Stomach smooth muscle (tissue), 2 donors: Measurements from ENCODE around the gene VRK1.
"Not testable (repeated sequence)": the region's sequence is repeated elsewhere in the genome, so short reads cannot be mapped to it uniquely, and the experiment has no call there.

ENCODE experiments used
- H3K27ac ChIP-seq: one replicate; pipeline ENCODE4 v1.7.0; 2013; ENCODE audit warnings: mild to moderate bottlenecking, low read length, inconsistent platforms
- H3K27me3 ChIP-seq, 2 donors: one replicate each; pipeline ENCODE4 v1.7.0; 2013; ENCODE audit warnings: low read length in 2 of 2; ENCODE audit not compliant: insufficient read depth in 2 of 2, control insufficient read depth in 1 of 2
- H3K36me3 ChIP-seq, 2 donors: one replicate each; pipeline ENCODE4 v1.7.0; 2013; ENCODE audit warnings: low read length in 2 of 2; ENCODE audit not compliant: control insufficient read depth in 2 of 2, insufficient read depth in 2 of 2
- H3K4me1 ChIP-seq: one replicate; pipeline ENCODE4 v1.7.0; 2013; ENCODE audit warnings: low read length; ENCODE audit not compliant: control insufficient read depth, insufficient read depth
- H3K4me3 ChIP-seq, 2 donors: one replicate each; pipeline ENCODE4 v1.7.0; 2013; ENCODE audit warnings: low read length in 2 of 2
- H3K9ac ChIP-seq, 2 donors: one replicate each; pipeline ENCODE4 v1.7.0; 2013; ENCODE audit warnings: low read length in 2 of 2, mild to moderate bottlenecking in 1 of 2
- H3K9me3 ChIP-seq, 2 donors: one replicate each; pipeline ENCODE4 v1.7.0; 2013; ENCODE audit warnings: low read length in 2 of 2; ENCODE audit not compliant: control insufficient read depth in 2 of 2
- donor health status: healthy.
- donor health status: Pancreatic carcinoma.

The VRK1 gene

GRCh38 chr14:96876747-96877146, 79.6 kb downstream of the VRK1 start:
- no peak overlapping the region for H3K9ac ChIP-seq
- H3K4me3 ChIP-seq, result no peak overlapping the region
- H3K27me3 ChIP-seq, result no peaks in the 10 kb centered on the region
- H3K27ac ChIP-seq, result no peak overlapping the region
- H3K36me3 ChIP-seq, result peaks cover 1 to 2% of the 10 kb centered on the region in 2 donors
- H3K9me3 ChIP-seq, result no peaks in the 10 kb centered on the region
- no peaks in the 10 kb centered on the region for H3K4me1 ChIP-seq

DNA sequence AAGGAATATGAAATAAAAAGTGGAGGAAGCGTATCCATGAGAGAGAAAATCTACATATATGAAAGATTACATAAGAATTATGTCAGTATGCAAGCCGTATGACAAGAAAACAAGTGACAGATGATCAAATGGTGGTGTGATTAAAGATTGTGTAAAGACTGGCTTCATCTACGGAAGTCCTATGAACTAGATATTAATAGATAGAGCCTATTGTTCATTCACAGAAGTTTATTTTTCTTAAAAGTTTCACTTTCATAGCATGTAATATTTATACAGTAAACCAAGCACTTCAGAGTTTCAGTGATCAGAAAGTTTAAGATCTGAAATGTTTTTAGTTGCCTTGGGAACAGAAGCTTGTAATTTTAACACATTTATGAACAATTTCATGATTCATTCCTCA, 84.5 kb downstream of the VRK1 start:
- Histone ChIP-seq H3K27ac (no peak overlapping the region), H3K27me3 (no peaks in the 10 kb centered on the region), H3K4me1 (no peaks in the 10 kb centered on the region), H3K9ac (no peak overlapping the region), H3K36me3 (peaks cover 2 to 3% of the 10 kb centered on the region in 2 donors), H3K9me3 (no peaks in the 10 kb centered on the region), H3K4me3 (no peak overlapping the region)

DNA sequence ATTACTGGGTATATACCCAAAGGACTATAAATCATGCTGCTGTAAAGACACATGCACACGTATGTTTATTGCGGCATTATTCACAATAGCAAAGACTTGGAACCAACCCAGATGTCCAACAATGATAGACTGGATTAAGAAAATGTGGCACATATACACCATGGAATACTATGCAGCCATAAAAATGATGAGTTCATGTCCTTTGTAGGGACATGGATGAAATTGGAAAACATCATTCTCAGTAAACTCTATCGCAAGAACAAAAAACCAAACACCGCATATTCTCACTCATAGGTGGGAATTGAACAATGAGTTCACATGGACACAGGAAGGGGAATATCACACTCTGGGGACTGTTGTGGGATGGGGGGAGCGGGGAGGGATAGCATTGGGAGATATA, 86.8 kb downstream of the VRK1 start:
- not testable (repeated sequence) for H3K9me3 ChIP-seq, H3K9ac ChIP-seq, H3K4me3 ChIP-seq, H3K36me3 ChIP-seq, H3K27ac ChIP-seq, H3K27me3 ChIP-seq, H3K4me1 ChIP-seq

DNA sequence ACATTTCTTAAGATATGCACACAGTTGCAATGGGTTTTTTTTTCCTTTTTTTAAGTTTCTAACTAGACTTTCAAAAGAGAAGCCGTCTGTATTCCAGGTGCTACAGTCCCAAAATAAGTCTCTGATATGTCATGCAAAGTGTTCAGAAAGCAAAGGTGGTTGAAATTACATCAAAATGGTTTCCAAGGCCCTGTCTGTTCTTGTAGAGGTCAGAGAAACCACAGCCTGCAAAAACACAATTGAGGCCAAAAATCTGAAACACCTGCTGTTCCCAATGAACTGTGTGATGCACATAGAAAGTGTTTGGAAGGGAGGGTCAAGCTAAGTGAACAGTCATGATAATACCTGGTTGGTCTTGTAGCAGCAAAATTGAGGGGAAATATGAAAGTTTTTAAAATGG, 91.0 kb downstream of the VRK1 start:
- no peaks in the 10 kb centered on the region for H3K4me1 ChIP-seq
- no peaks in the 10 kb centered on the region for H3K27me3 ChIP-seq
- H3K36me3 ChIP-seq, result no peaks in the 10 kb centered on the region
- H3K27ac ChIP-seq, result no peak overlapping the region
- H3K4me3 ChIP-seq, result no peak overlapping the region
- H3K9me3 ChIP-seq, result no peaks in the 10 kb centered on the region
- no peak overlapping the region for H3K9ac ChIP-seq

- Histone ChIP-seq H3K9me3 (no peaks in the 10 kb centered on the region), H3K4me3 (no peak overlapping the region), H3K27me3 (no peaks in the 10 kb centered on the region), H3K36me3 (no peaks in the 10 kb centered on the region), H3K4me1 (no peaks in the 10 kb centered on the region), H3K9ac (no peak overlapping the region), H3K27ac (no peak overlapping the region)
These were observed 91.4 kb downstream of the VRK1 start for GRCh38 chr14:96888593-96888992.

DNA sequence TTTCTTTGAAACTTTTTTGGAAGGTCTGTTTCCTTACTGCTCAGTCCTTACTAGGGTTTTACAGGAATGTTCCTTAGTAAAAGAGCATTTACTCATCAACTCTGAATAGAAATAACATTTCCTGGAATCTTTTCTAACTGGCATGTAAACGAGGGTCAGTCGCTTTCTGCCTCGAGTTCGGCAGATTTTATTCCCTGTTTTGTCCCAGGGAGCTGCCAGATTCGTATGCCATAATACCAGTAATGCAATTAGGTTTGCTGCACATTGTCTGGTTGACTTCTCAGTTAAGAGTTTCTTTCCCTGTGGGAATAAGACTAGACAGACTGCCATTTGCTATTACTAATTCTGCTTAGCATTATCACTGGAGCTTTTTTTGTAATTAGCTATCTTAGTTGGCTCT, 91.9 kb downstream of the VRK1 start:
- no peaks in the 10 kb centered on the region for H3K27me3 ChIP-seq
- no peaks in the 10 kb centered on the region for H3K4me1 ChIP-seq
- no peaks in the 10 kb centered on the region for H3K9me3 ChIP-seq
- no peak overlapping the region for H3K9ac ChIP-seq
- H3K4me3 ChIP-seq, result no peak overlapping the region
- H3K36me3 ChIP-seq, result no peaks in the 10 kb centered on the region
- H3K27ac ChIP-seq, result no peak overlapping the region

DNA sequence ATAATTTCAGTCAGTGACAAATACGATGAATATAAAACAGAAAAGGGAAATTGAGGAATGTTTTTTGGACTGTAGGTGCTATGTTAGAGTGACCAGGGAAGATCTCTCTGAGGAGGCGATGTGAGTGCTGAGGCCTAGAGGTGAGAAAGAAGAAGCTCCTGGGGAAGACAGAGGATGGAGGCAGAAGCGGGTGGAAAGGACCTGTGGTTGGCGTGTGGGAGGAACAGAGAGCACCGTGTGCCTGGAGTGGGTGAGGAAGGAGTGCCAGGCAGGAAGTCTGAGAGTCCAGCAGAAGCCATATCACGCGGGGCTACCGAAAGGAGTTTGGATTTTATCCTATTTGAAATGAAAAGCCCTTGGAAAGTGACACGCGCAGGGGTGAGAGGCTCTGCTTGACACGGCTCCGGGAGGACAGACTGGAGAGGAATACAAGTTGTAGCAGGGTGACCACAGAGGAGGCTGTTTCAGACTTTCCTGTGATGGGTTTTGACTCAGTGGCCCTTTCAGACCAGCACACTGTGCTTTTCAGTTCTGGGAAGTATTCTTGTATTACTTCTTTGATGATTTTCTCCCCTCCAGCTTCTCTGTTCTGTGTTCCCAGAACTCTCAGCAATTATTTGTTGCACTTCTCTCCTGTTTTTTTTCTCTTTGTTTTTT, 96.9 kb downstream of the VRK1 start:
- Histone ChIP-seq H3K27me3 (no peaks in the 10 kb centered on the region), H3K27ac (no peak overlapping the region), H3K4me1 (no peaks in the 10 kb centered on the region), H3K4me3 (no peak overlapping the region), H3K9ac (no peak overlapping the region), H3K36me3 (no peaks in the 10 kb centered on the region), H3K9me3 (no peaks in the 10 kb centered on the region)

DNA sequence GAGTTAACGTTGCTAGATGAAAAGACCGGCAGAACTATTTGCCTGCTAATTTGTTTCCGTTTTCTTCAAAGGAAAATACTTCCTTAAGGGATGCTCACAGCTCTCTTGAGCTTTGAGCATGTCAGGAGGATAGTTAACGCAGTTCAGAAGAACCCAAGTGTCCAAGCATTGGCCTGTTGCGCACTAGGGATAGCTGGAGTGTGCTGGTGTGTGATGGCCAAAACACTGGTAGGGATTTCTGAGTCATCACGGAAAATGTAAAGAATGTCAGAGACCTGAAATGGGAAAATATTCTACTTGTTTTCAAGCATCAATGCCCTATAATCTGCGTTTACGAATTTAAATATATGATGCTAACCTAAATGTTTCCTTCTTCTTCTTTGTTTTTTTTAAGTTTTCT, 97.8 kb downstream of the VRK1 start:
- Histone ChIP-seq H3K36me3 (no peaks in the 10 kb centered on the region), H3K9ac (no peak overlapping the region), H3K4me1 (no peaks in the 10 kb centered on the region), H3K27me3 (no peaks in the 10 kb centered on the region), H3K4me3 (no peak overlapping the region), H3K9me3 (no peaks in the 10 kb centered on the region), H3K27ac (no peak overlapping the region)

GRCh38 chr14:96895658-96896271, 98.6 kb downstream of the VRK1 start:
- H3K9ac ChIP-seq, result no peak overlapping the region
- H3K4me1 ChIP-seq, result no peaks in the 10 kb centered on the region
- H3K36me3 ChIP-seq, result no peaks in the 10 kb centered on the region
- no peak overlapping the region for H3K4me3 ChIP-seq
- H3K9me3 ChIP-seq, result no peaks in the 10 kb centered on the region
- H3K27me3 ChIP-seq, result no peaks in the 10 kb centered on the region
- H3K27ac ChIP-seq, result no peak overlapping the region

- Histone ChIP-seq H3K4me1 (no peaks in the 10 kb centered on the region), H3K9ac (no peak overlapping the region), H3K27ac (no peak overlapping the region), H3K9me3 (no peaks in the 10 kb centered on the region), H3K27me3 (no peaks in the 10 kb centered on the region), H3K36me3 (no peaks in the 10 kb centered on the region), H3K4me3 (no peak overlapping the region)
These were observed 100.0 kb downstream of the VRK1 start for GRCh38 chr14:96897184-96897583.

- H3K4me3 ChIP-seq, result no peak overlapping the region
- H3K27ac ChIP-seq, result no peak overlapping the region
- no peaks in the 10 kb centered on the region for H3K27me3 ChIP-seq
- no peak overlapping the region for H3K9ac ChIP-seq
- H3K36me3 ChIP-seq, result no peaks in the 10 kb centered on the region
- no peaks in the 10 kb centered on the region for H3K9me3 ChIP-seq
- H3K4me1 ChIP-seq, result no peaks in the 10 kb centered on the region
These were observed 104.0 kb downstream of the VRK1 start for GRCh38 chr14:96901227-96901626.
